Choroid plexus epithelial cell (primary cell): ENCODE results near the gene ERICH2.

Source experiments
- DNase-seq: peaks from one replicate; pipeline ENCODE4 v3.0.0-alpha.2; 2010; ENCODE audit warnings: low read depth
- H3K4me3 ChIP-seq: 2 replicates; pipeline ENCODE4 v1.5.1; 2011; ENCODE audit warnings: low read depth, mild to moderate bottlenecking, control low read depth, low read length, moderate library complexity
- CTCF ChIP-seq: conservative IDR thresholded peaks from 2 replicates; pipeline ENCODE4 v1.5.1; 2011; ENCODE audit warnings: low read depth, mild to moderate bottlenecking, control low read depth, inconsistent platforms, low read length, moderate library complexity

Gene ERICH2

GRCh38 chr2:170817093-170818035 is 47.2 kb downstream of the ERICH2 start:
- TF ChIP-seq CTCF: no peak
- peak; percentile 23 for DNase-seq
- H3K4me3 ChIP-seq: no peak overlapping the region

GRCh38 chr2:170818036-170818751 is 48.0 kb downstream of the ERICH2 start:
- no peak for TF ChIP-seq CTCF
- no peak overlapping the region for H3K4me3 ChIP-seq
- no peak for DNase-seq

GRCh38 chr2:170818752-170819470 is 48.7 kb downstream of the ERICH2 start:
- TF ChIP-seq CTCF: no peak
- no peak overlapping the region for H3K4me3 ChIP-seq
- no peak for DNase-seq

DNA sequence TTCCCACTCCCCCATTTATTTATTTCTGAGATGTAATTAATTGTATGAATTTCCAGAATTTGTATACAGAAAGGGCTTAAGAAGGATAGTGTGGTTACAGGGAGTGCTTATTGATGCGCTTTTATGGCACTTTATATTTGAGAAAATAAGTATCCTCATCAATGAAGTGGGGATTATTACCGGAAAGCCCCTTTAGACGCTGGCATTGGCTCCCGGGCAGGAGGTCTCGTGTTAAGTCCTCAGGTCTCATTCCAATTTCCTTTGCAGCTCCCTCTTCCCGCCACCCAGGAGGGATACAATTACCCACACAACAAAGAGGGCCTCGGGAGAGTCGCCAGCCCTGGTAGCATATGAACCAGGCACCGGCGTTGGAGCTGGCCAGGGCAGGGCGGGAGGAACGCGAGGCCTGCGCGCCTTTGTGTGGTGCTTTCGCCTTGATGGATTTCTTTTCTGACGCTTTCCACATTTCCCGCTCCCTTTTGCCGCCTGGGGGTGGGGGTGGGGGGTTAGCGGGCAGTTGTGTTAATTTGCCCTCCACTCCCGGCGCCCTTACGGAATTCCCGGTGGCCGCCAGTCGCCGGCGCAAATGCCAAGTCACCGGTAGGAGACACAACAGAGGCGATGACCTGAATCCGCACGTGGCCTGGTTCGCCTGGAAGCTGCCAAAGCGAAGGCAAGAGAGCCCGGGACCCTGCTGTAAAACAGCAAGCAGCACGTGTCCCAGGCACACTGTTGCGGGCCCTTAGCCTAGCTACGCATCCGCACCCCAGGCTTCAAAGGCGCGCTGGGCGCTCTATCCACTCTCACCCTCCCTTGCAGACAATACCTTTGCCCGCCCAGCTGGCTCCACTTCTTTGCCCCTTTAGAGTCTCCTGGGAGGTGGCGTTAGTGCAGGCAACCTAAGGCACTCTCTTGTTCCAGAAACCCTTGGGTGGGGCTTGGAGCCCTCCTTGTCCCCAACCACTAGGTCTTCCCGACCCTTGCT is 49.8 kb downstream of the ERICH2 start:
- no peak overlapping the region for H3K4me3 ChIP-seq
- no peak for DNase-seq
- no peak for TF ChIP-seq CTCF

DNA sequence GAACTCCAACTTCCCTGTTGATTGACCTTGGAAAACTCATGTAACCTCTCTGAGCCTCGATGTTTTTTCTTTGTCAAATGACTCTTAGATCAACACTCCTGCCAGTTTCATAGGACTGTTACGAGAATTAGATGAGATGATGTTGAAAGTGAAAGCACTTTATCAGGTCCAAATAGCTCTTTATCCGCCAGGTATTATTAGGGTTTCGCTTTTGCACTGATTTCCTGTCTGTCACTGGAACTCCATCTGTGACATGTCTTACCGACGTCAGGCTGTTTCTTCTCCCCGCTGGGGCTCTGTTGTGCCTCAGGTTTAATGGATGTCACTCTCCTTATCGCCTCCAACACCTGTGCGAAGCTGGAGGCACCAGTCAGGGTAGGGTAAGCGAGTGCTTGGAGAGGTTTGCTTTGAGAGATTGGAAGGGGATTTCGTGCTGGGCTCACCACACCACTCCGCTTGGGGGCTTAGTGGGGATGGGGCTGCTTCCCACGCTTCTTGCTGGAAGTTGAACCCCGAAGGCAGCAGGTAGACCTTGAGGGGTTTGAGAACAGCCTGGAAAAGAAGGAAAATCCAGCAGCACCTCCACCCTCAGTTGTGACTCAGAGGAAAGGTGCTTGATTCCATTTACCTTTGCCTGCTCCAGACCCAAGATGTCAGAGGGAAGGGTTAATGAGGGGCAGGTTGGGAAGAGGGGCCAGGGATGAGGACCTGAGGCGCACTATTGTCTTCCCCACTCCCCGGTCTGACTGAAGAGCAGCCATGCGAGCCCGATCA is 50.8 kb downstream of the ERICH2 start:
- H3K4me3 ChIP-seq: no peak overlapping the region
- TF ChIP-seq CTCF: no peak
- DNase-seq: no peak
